ENCODE data around the gene FAM50A. TPM values are rescaled to one million over a fixed set of nuclear protein-coding genes. Genes with fewer than 3 reads are reported as not detected.
A peak's percentile ranks its signal among the peaks of the same experiment; 100 is the strongest.

FAM50A gene
- total RNA-seq, 4 donors from 2014 or later = 47.7 to 63.5 (median 56.7) TPM

- Histone ChIP-seq H3K27me3 (no peaks in the 10 kb centered on the region), H3K4me1 (peaks cover 14 to 42% (median 41%) of the 10 kb centered on the region in 4 donors), H3K36me3 (peaks cover 0 to 19% (median 15%) of the 10 kb centered on the region in 4 donors), H3K27ac (replicated peaks in 1 of 4) (no peak overlapping the region), H3K9me3 (no peaks in the 10 kb centered on the region), H3K4me3 (no peak overlapping the region)
- 69% methylated on average over 5 of the region's 7 CpGs for WGBS
- TF ChIP-seq POLR2AphosphoS5 (IDR thresholded peaks at IDR 0.05) = no peak
- TF ChIP-seq CTCF (IDR thresholded peaks at IDR 0.05) = no peak
- no peak for TF ChIP-seq EP300 (IDR thresholded peaks at IDR 0.05)
- no peak for TF ChIP-seq POLR2A (IDR thresholded peaks at IDR 0.05; ENCODE audit: low read depth)
- intact Hi-C loops (cut with DNase I) = no loop called here
- no peak for DNase-seq (ENCODE audit: extremely low spot score)
Measured at GRCh38 chrX:154482786-154483185, 38.8 kb downstream of the FAM50A start.

DNA sequence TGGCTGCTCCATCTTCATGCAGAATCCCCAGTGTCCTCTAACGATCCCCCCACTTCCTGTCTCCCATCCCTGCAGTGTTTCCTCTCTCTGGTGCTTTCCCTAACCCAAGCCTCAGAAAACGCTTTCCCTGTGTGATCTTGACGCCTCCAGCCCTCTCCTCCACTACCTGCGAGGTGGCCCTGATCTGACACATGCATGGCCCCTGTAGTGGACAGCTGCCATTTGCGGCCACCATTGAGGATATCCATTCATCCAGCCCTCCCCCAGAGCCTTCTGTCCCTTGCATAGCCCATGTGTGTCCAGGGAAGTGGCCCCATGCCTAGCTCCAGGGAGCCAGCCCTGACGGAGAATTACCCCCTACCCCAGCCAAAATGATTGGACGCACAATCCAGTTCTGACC is 39.4 kb downstream of the FAM50A start:
- 85% methylated on average over 7 of the region's 7 CpGs for WGBS
- TF ChIP-seq CTCF (IDR thresholded peaks at IDR 0.05) = no peak
- no peak for TF ChIP-seq POLR2AphosphoS5 (IDR thresholded peaks at IDR 0.05)
- TF ChIP-seq POLR2A (IDR thresholded peaks at IDR 0.05; ENCODE audit: low read depth) = no peak
- TF ChIP-seq EP300 (IDR thresholded peaks at IDR 0.05) = no peak
- Histone ChIP-seq H3K36me3 (peaks cover 0 to 25% (median 21%) of the 10 kb centered on the region in 4 donors), H3K27ac (replicated peaks in 1 of 4) (no peak overlapping the region), H3K4me1 (peaks cover 14 to 41% (median 38%) of the 10 kb centered on the region in 4 donors), H3K4me3 (no peak overlapping the region), H3K9me3 (no peaks in the 10 kb centered on the region), H3K27me3 (no peaks in the 10 kb centered on the region)
- intact Hi-C loops (cut with DNase I) = no loop called here
- DNase-seq (ENCODE audit: extremely low spot score) = no peak

DNA sequence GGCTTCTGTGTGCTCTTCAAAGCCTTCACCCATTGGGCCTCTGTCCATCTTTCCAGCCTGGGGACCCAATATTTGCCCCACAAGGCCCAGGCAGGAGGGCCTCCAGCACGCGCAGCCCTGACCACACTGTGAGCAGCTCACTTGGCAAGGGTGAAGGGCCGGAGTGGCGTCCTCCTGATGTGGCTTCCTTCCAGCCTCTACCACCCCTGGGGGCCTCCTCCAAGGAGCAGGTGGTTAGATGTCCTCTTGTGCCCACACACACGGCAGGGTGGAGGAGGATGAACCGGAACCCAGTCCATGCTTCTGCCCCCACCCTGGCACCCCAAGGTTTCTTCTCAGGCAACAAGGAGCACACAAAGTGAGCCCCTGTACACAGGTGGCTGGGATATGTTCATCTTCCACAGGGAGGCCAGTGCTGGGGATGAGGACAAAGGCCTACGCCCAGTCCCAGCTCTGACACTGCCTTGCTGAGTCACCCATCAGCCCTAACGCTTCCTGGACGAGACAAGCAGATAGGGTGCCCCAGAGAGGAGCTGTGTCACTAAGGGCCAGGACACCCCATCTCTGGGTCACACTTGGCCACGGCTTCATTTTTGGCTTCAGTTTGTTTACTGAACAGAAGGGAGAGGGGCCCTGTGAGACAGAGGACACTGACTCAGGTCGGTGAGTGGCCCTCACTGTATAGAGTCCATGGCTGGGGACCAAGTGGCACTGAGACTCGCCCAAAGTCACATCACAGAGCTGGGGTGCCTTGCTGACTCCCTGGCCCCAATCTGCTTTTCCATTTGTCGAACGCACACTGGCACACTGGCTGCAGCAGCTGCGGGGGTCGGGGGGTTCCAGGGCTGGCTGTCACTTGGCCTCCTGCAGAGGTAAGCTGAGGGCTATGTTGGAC is 40.6 kb downstream of the FAM50A start:
- no peak for DNase-seq (ENCODE audit: extremely low spot score)
- peaks cover 0 to 29% (median 24%) of the 10 kb centered on the region in 4 donors for H3K36me3 ChIP-seq
- no peak overlapping the region for H3K4me3 ChIP-seq
- 88% methylated on average over 12 of the region's 16 CpGs for WGBS
- intact Hi-C loops (cut with DNase I) = loop anchor here (5.0 kb wide), 2 partner anchors 43 to 47 kb away; partner anchors contain the start of gene GDI1
- peaks cover 22 to 49% (median 43%) of the 10 kb centered on the region in 4 donors for H3K4me1 ChIP-seq
- peak overlapping the region in 2 of 4 donors; percentile 19 to 30 for H3K27ac ChIP-seq (replicated peaks in 1 of 4)
- TF ChIP-seq POLR2A (IDR thresholded peaks at IDR 0.05; ENCODE audit: low read depth) (no peak), POLR2AphosphoS5 (IDR thresholded peaks at IDR 0.05) (no peak), CTCF (IDR thresholded peaks at IDR 0.05) (no peak), EP300 (IDR thresholded peaks at IDR 0.05) (no peak)
- no peaks in the 10 kb centered on the region for H3K9me3 ChIP-seq
- H3K27me3 ChIP-seq = no peaks in the 10 kb centered on the region

DNA sequence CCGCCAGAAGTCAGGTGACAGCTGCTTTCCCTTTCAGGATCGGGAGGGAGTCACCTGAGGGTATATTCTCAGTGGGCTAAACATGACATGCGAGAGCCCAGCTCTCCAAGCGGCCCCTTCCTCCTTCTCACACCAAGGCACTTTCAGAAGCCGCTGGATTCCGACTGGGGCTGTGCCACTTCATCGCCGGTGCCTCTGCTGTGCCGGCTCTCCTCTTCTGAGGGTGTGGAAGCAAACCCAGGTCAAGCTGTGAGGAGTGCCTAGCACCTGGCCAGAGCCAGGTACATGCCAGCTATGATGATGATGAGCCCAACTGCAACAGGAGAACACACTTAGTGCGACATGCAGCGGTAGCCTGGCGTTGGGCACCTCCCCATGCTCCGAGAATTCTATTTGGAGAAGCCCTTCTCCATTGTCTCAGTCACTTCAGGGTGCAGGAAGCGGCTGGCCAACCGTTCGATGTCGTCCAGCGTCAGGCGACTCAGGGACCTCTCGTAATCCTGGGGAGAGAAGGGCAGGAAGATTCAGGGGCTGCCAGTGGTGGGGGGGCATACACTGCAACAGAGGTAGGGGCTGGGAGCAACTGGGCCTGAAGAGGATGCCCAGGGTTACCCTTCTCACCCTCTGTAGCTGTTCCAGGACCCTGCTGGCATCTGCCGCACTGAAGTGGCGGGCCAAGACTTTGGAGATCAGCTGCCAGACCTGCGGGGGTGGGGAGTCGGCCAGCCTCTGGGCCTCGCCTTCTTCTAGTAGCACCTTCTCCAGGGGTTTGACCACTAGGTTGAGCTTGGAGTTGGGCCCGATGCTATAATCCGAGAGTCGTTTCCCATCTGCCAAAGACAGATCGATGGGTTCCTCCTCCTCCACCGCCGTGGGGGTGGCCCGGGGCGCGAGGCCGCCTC is 41.5 kb downstream of the FAM50A start:
- Histone ChIP-seq H3K4me3 (peak overlapping the region; percentile 68 to 81 (median 70)), H3K36me3 (peaks cover 0 to 29% (median 24%) of the 10 kb centered on the region in 4 donors), H3K9me3 (no peaks in the 10 kb centered on the region), H3K27ac (replicated peaks in 1 of 4) (peak overlapping the region; percentile 86 to 89 (median 88)), H3K4me1 (peaks cover 23 to 50% (median 45%) of the 10 kb centered on the region in 4 donors), H3K27me3 (no peaks in the 10 kb centered on the region)
- TF ChIP-seq POLR2A (IDR thresholded peaks at IDR 0.05; ENCODE audit: low read depth) (no peak), EP300 (IDR thresholded peaks at IDR 0.05) (no peak), POLR2AphosphoS5 (IDR thresholded peaks at IDR 0.05) (no peak)
- 75% methylated on average over 25 of the region's 35 CpGs for WGBS
- no peak for DNase-seq (ENCODE audit: extremely low spot score)
- intact Hi-C loops (cut with DNase I) = loop anchor here (5.0 kb wide), 2 partner anchors 42 to 48 kb away; partner anchors contain the start of gene GDI1

All from esophagus muscularis mucosa (tissue), 4 donors.